Hepatocyte (in vitro differentiated cells): ENCODE measurements around the gene RPS6KA5. TPM values are rescaled to one million over a fixed set of nuclear protein-coding genes. Genes with fewer than 3 reads are reported as not detected.

Source experiments
- DNase-seq: peaks from one replicate; pipeline ENCODE4 v3.0.0-alpha.2; 2016; ENCODE audit warnings: low spot score
- H2AFZ ChIP-seq: fragments of 200-600 bp; sonication (generic); 2 replicates; pipeline ENCODE4 v1.6.0; 2016; ENCODE audit warnings: antibody characterized with exemption, mild to moderate bottlenecking
- H3K27ac ChIP-seq: fragments of 200-600 bp; sonication (generic); 2 replicates; pipeline ENCODE4 v1.5.1; 2016; ENCODE audit warnings: mild to moderate bottlenecking
- H3K27me3 ChIP-seq: fragments of 200-600 bp; sonication (generic); 2 replicates; pipeline ENCODE4 v1.6.1; 2016
- H3K36me3 ChIP-seq: fragments of 200-600 bp; sonication (generic); replicated peaks from 2 replicates; pipeline ENCODE4 v1.5.1; 2016; ENCODE audit warnings: low read depth; ENCODE audit not compliant: insufficient read depth
- H3K4me1 ChIP-seq: fragments of 200-600 bp; sonication (generic); 2 replicates; pipeline ENCODE4 v1.5.1; 2016; ENCODE audit warnings: mild to moderate bottlenecking, moderate library complexity; ENCODE audit not compliant: insufficient read depth
- H3K4me2 ChIP-seq: fragments of 200-600 bp; sonication (generic); 2 replicates; pipeline ENCODE4 v1.6.0; 2016
- H3K4me3 ChIP-seq: fragments of 200-600 bp; sonication (generic); 2 replicates; pipeline ENCODE4 v1.5.1; 2016; ENCODE audit warnings: mild to moderate bottlenecking
- H3K79me2 ChIP-seq: fragments of 200-600 bp; sonication (generic); 2 replicates; pipeline ENCODE4 v1.6.0; 2017; ENCODE audit warnings: mild to moderate bottlenecking
- H3K9me2 ChIP-seq: fragments of 200-600 bp; sonication (generic); replicated peaks from 2 replicates; pipeline ENCODE4 v1.6.0; 2017; ENCODE audit warnings: mild to moderate bottlenecking; ENCODE audit not compliant: insufficient read depth
- H3K9me3 ChIP-seq: fragments of 200-600 bp; sonication (generic); 2 replicates; pipeline ENCODE4 v1.5.1; 2016; ENCODE audit warnings: low read depth, mild to moderate bottlenecking
- H4K20me1 ChIP-seq: fragments of 200-600 bp; sonication (generic); 2 replicates; pipeline ENCODE4 v1.6.0; 2016; ENCODE audit warnings: mild to moderate bottlenecking; ENCODE audit not compliant: insufficient read depth, poor library complexity, severe bottlenecking
- EZH2 ChIP-seq: fragments of 200-600 bp; sonication (generic); IDR thresholded peaks from 2 replicates; pipeline ENCODE4 v1.6.1; 2016; ENCODE audit warnings: antibody characterized with exemption, mild to moderate bottlenecking, borderline replicate concordance
- EZH2phosphoT487 ChIP-seq: fragments of 200-600 bp; sonication (generic); IDR thresholded peaks from one replicate; pipeline ENCODE4 v1.6.1; 2018; ENCODE audit warnings: antibody characterized with exemption, mild to moderate bottlenecking, low read depth, moderate library complexity; ENCODE audit not compliant: unreplicated experiment, severe bottlenecking
- WGBS: methylation state at CpG from one replicate; pipeline ENCODE4 v1.1.6; 2016; ENCODE audit warnings: low lambda C conversion rate; ENCODE audit errors: missing lambda C conversion rate; 5-methylcytosine and 5-hydroxymethylcytosine counted together
- polyA plus RNA-seq: library from polyadenylated mRNA; unstranded; fragments of >200 nt; fragmentation: Nextera tagmentation; extraction: Ambion mirVana; gene quantifications from 2 replicates; pipeline ENCODE4 v1.2.1, GENCODE V29; 2016
- total RNA-seq: library from RNA; depleted of rRNA; stranded (reverse); fragments of >200 nt; gene quantifications from 2 replicates; pipeline ENCODE4 v1.2.3, GENCODE V29; 2014
- TF ChIP-seq, protein P1 (sequence below): fragments of 200-600 bp; sonication (generic); IDR thresholded peaks from 2 replicates; pipeline ENCODE4 v1.5.1; 2016; ENCODE audit warnings: antibody characterized with exemption, mild to moderate bottlenecking; ENCODE audit not compliant: poor library complexity

The RPS6KA5 gene
- total and polyA plus RNA-seq, 2 experiments from 2014 or later, result 4.8 to 6.3 TPM

DNA sequence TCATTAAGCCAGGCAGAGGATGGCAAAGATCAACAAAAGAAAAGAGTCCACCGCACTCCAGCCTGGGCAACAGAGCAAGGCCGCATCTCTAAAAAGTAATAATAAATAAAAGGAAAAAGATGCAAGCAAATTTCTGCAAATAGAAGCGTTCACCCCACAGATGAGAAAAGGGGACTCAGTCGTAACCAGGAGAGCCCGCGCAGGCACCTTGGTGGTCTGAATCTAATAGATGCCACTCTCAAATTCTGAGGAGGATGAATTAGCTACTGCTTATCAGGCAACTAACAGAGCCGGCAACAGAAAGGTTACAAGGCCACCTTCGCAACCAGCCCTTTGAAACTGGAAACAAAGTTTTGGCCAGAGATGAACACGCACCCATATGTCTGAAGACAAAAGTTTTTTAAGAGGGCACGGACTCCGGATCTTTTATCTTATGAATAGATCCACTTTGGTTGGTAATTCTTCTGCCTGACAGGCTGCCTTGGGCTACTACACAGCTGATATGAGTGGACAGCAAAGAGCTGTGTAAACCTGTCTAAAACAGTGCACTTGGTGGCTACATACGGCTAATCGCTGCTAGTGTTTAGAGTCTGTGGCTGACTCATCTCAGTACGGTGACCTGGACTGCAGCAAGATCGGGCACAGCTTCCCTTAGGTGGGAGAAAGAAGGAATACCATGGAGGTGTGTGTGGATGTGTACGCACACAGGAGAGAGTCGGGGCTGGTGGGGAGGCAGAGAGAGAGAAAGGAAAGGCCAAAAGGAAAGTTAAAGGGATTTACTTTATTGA lies 211.3 kb downstream of the RPS6KA5 start:
- no peaks in the 10 kb centered on the region for H3K9me3 ChIP-seq

DNA sequence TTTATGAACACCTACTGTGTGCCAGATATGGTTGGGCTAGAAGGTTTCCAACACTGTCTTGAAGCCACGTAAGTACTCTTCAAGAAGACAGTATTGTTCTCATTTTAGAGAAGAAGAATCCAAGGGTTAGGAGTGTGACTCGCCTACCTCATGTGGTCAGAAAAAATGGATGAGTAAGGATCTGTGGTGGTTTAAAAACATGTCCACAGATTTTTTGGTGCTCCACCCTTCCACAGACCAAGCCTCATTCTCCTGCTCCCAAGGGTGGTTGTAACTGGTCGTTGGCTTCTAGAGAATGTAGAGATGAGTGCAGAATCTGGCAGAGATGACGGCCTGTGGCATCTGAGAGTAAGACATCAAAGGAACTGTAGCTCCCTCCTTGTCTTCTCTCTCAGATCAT lies 213.9 kb downstream of the RPS6KA5 start:
- no peak overlapping the region for H2AFZ ChIP-seq
- no peaks in the 10 kb centered on the region for H3K4me1 ChIP-seq
- no peaks in the 10 kb centered on the region for H3K36me3 ChIP-seq
- WGBS, result 94% methylated on average over 4 of the region's 4 CpGs
- TF ChIP-seq, protein P1, sequence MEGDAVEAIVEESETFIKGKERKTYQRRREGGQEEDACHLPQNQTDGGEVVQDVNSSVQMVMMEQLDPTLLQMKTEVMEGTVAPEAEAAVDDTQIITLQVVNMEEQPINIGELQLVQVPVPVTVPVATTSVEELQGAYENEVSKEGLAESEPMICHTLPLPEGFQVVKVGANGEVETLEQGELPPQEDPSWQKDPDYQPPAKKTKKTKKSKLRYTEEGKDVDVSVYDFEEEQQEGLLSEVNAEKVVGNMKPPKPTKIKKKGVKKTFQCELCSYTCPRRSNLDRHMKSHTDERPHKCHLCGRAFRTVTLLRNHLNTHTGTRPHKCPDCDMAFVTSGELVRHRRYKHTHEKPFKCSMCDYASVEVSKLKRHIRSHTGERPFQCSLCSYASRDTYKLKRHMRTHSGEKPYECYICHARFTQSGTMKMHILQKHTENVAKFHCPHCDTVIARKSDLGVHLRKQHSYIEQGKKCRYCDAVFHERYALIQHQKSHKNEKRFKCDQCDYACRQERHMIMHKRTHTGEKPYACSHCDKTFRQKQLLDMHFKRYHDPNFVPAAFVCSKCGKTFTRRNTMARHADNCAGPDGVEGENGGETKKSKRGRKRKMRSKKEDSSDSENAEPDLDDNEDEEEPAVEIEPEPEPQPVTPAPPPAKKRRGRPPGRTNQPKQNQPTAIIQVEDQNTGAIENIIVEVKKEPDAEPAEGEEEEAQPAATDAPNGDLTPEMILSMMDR, result no peak
- no peak for TF ChIP-seq EZH2phosphoT487
- TF ChIP-seq EZH2, result no peak
- H3K9me3 ChIP-seq, result no peaks in the 10 kb centered on the region
- no peak overlapping the region for H3K4me3 ChIP-seq
- H3K79me2 ChIP-seq, result no peaks in the 10 kb centered on the region
- H3K9me2 ChIP-seq, result no peaks in the 10 kb centered on the region
- H3K27ac ChIP-seq, result no peak overlapping the region
- H3K27me3 ChIP-seq, result no peaks in the 10 kb centered on the region
- H4K20me1 ChIP-seq, result no peaks in the 10 kb centered on the region
- no peak overlapping the region for H3K4me2 ChIP-seq
- no peak for DNase-seq

More for the DNA sequence above, 211.3 kb downstream of the RPS6KA5 start:
- Histone ChIP-seq H4K20me1 (no peaks in the 10 kb centered on the region), H3K4me1 (no peaks in the 10 kb centered on the region), H3K4me3 (no peak overlapping the region), H2AFZ (no peak overlapping the region), H3K27me3 (no peaks in the 10 kb centered on the region), H3K4me2 (no peak overlapping the region), H3K79me2 (no peaks in the 10 kb centered on the region), H3K36me3 (no peaks in the 10 kb centered on the region), H3K9me2 (no peaks in the 10 kb centered on the region), H3K27ac (no peak overlapping the region)
- no peak for DNase-seq
- WGBS, result 77% methylated on average over 17 of the region's 17 CpGs
- TF ChIP-seq EZH2 (no peak), EZH2phosphoT487 (no peak)
- TF ChIP-seq, protein P1, result no peak

DNA sequence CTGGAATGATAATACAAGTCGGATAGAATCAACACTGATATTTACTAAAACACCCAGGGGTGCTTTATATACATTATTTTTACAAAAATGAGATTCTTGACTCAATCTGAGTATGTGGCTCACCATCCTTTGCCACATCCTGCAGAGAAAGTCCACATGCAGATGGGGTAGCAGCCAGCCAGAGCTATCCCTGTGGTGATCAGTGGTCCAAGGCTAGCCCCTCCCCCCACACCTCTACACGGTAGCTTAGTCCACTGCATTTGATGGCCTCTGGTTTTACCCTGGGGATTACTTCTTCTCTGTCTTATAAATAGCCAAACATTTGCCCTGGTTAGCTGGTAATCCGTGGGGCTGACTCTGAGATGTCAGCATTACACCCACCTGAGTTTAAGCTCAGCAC lies 216.1 kb downstream of the RPS6KA5 start:
- WGBS, result 76% methylated on average over 3 of the region's 3 CpGs
- no peaks in the 10 kb centered on the region for H3K36me3 ChIP-seq
- no peaks in the 10 kb centered on the region for H3K9me2 ChIP-seq
- no peaks in the 10 kb centered on the region for H3K9me3 ChIP-seq
- no peaks in the 10 kb centered on the region for H3K4me1 ChIP-seq
- no peak overlapping the region for H3K4me3 ChIP-seq
- H2AFZ ChIP-seq, result no peak overlapping the region
- no peaks in the 10 kb centered on the region for H4K20me1 ChIP-seq
- TF ChIP-seq EZH2phosphoT487 (no peak), EZH2 (no peak)
- TF ChIP-seq, protein P1, result no peak
- DNase-seq, result peak; percentile 3
- H3K27me3 ChIP-seq, result no peaks in the 10 kb centered on the region
- H3K79me2 ChIP-seq, result no peaks in the 10 kb centered on the region
- no peak overlapping the region for H3K4me2 ChIP-seq
- no peak overlapping the region for H3K27ac ChIP-seq
